ENCODE data around the gene RALGAPB.

The RALGAPB gene

DNA sequence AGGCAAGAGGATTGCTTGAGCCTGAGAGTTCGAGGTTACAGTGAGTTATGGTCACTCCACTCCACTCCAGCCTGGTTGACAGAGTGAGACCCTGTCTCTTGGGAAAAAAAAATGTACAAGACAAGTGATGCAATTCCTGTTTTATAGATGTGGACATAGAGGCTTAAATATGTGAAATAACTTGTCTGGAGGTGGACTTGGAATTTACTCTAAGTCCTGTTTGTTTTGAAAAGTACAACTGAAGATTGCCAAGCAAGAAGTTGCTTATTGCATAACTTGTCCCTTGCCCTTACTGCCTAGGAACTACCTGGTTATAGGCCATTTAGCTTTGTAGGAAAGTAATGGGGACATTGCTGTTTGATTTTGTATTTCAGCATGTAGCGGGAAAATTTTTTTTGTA, 82.3 kb downstream of the RALGAPB start:
- no peaks in the 10 kb centered on the region for H3K27me3 ChIP-seq (replicated peaks; ENCODE audit: control insufficient read depth, insufficient read depth, low read length)
- H3K9me3 ChIP-seq (ENCODE audit: control insufficient read depth, low read length), result no peaks in the 10 kb centered on the region
- H3K4me3 ChIP-seq (ENCODE audit: low read length), result no peak overlapping the region
- no peak for DNase-seq (ENCODE audit: low read depth)
- H3K4me1 ChIP-seq (ENCODE audit: control insufficient read depth, insufficient read depth, low read length), result peaks cover 11% of the 10 kb centered on the region
- H3K36me3 ChIP-seq (ENCODE audit: control insufficient read depth, insufficient read depth, low read length, severe bottlenecking), result peaks cover 89% of the 10 kb centered on the region
- H3K9ac ChIP-seq (ENCODE audit: low read length), result no peak overlapping the region

DNA sequence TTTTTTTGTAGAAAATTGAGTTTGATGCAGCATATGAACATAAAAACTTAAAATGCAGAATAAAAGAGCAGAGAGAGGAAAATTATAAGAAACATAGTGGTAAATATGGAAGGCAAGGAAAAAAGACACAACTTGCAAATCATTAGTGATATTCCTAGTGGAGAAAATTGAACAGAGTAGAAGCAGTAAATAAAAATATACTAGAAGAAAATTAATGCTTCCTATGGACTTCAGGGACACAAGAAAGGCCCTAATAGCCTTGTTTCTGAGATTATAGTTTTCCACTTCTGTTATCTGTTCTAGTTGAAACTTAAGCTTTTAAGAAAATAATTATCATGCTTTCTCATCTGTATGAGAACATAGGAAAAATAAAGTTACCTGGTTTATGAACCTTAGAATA, 82.8 kb downstream of the RALGAPB start:
- no peak for DNase-seq (ENCODE audit: low read depth)
- Histone ChIP-seq H3K27me3 (replicated peaks; ENCODE audit: control insufficient read depth, insufficient read depth, low read length) (no peaks in the 10 kb centered on the region), H3K4me3 (ENCODE audit: low read length) (no peak overlapping the region), H3K9ac (ENCODE audit: low read length) (no peak overlapping the region), H3K9me3 (ENCODE audit: control insufficient read depth, low read length) (no peaks in the 10 kb centered on the region), H3K4me1 (ENCODE audit: control insufficient read depth, insufficient read depth, low read length) (peaks cover 11% of the 10 kb centered on the region), H3K36me3 (ENCODE audit: control insufficient read depth, insufficient read depth, low read length, severe bottlenecking) (peaks cover 93% of the 10 kb centered on the region)

DNA sequence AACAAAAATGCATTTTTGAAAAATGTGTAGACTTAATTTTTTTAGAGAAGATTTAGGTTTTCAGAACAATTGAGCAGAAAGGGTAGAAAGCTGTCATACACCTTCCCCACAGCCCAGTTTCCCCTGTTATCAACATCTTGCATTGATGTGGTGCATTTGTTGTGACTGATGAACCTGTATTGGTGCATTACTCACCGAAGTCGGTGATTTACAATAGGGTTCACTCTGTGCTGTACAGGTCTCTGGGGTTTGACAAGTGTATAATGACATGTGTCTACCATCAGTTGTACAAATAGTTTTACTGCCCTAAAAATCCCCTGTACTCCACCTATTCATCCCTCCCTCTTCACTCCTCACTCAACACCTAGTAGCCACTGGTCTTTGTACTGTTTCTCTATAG, 84.5 kb downstream of the RALGAPB start:
- peaks cover 78% of the 10 kb centered on the region for H3K36me3 ChIP-seq (ENCODE audit: control insufficient read depth, insufficient read depth, low read length, severe bottlenecking)
- no peaks in the 10 kb centered on the region for H3K9me3 ChIP-seq (ENCODE audit: control insufficient read depth, low read length)
- no peaks in the 10 kb centered on the region for H3K27me3 ChIP-seq (replicated peaks; ENCODE audit: control insufficient read depth, insufficient read depth, low read length)
- no peak for DNase-seq (ENCODE audit: low read depth)
- H3K4me1 ChIP-seq (ENCODE audit: control insufficient read depth, insufficient read depth, low read length), result peaks cover 11% of the 10 kb centered on the region
- H3K9ac ChIP-seq (ENCODE audit: low read length), result no peak overlapping the region
- H3K4me3 ChIP-seq (ENCODE audit: low read length), result no peak overlapping the region

DNA sequence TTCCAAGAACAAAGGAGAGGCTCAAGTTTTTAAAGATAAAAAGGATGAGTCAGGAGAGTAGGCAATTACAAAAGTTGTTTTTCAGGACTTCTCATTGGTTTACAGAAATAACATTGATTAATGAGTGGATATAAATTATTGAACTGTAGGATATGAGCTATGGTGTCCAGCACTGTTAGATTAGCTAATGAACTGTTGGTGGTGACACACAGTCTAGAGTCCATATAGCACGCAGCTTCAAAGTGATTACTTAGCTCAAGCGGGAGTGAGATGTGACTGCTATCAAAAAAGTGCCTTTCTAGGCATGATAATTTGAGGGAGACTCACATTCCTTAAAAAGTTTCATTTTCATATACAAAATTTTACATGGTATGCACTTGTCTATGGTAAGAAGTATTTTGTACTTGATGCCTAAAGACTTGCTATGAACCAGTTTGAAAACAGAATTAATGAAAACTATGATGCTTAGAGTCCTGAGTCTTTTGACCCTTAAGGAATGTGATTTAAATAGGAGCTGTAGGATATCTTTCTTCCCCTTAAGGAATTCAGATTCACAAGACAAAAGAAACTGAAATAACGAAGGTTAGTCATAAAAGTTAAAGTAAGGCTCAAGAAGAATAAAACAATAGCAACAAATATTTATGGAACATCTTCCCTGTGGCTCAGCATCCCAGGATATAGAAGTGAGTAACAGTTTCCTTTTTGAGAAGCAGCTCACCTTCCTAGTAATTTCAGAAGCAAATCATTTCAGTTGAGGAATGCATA, 86.1 kb downstream of the RALGAPB start:
- peaks cover 75% of the 10 kb centered on the region for H3K36me3 ChIP-seq (ENCODE audit: control insufficient read depth, insufficient read depth, low read length, severe bottlenecking)
- no peaks in the 10 kb centered on the region for H3K9me3 ChIP-seq (ENCODE audit: control insufficient read depth, low read length)
- no peak overlapping the region for H3K4me3 ChIP-seq (ENCODE audit: low read length)
- no peaks in the 10 kb centered on the region for H3K27me3 ChIP-seq (replicated peaks; ENCODE audit: control insufficient read depth, insufficient read depth, low read length)
- H3K9ac ChIP-seq (ENCODE audit: low read length), result no peak overlapping the region
- H3K4me1 ChIP-seq (ENCODE audit: control insufficient read depth, insufficient read depth, low read length), result peaks cover 11% of the 10 kb centered on the region
- no peak for DNase-seq (ENCODE audit: low read depth)

- H3K36me3 ChIP-seq (ENCODE audit: control insufficient read depth, insufficient read depth, low read length, severe bottlenecking), result peaks cover 65% of the 10 kb centered on the region
- no peak overlapping the region for H3K9ac ChIP-seq (ENCODE audit: low read length)
- H3K9me3 ChIP-seq (ENCODE audit: control insufficient read depth, low read length), result no peaks in the 10 kb centered on the region
- H3K27me3 ChIP-seq (replicated peaks; ENCODE audit: control insufficient read depth, insufficient read depth, low read length), result no peaks in the 10 kb centered on the region
- H3K4me3 ChIP-seq (ENCODE audit: low read length), result no peak overlapping the region
- H3K4me1 ChIP-seq (ENCODE audit: control insufficient read depth, insufficient read depth, low read length), result peaks cover 4% of the 10 kb centered on the region
- DNase-seq (ENCODE audit: low read depth), result peak; percentile 42
Observed at GRCh38 chr20:38559764-38560163, 87.1 kb downstream of the RALGAPB start.

DNA sequence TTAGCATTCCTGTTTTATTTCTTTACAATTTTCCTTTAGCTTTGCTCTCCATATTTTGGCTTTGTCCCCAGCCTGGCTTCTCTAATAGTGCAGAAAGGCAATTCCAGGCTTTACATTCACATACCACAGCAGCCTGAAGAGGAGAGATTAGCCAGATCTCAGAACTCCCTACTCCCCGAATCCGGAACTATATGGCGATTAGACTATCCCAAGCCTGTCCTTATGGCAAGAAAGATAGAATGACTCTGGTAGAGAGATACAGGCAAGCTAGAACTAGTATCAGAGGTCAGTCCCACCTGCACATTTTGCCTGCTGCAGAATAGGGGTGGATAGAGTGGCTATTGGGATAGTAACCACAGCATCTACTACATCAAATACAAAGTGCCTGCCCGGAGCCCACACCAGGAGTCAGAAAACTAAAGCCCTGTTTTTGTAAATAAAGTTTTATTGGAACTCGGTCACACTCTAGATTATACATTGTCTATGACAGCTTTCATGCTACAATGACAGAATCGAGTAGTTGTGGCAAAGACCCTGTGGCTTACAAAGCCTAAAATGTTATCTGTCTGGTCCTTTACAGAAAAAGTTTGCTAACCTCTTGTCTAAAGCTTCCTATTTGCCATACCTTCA, 91.3 kb downstream of the RALGAPB start:
- no peaks in the 10 kb centered on the region for H3K27me3 ChIP-seq (replicated peaks; ENCODE audit: control insufficient read depth, insufficient read depth, low read length)
- DNase-seq (ENCODE audit: low read depth), result no peak
- H3K9ac ChIP-seq (ENCODE audit: low read length), result no peak overlapping the region
- no peak overlapping the region for H3K4me3 ChIP-seq (ENCODE audit: low read length)
- no peaks in the 10 kb centered on the region for H3K9me3 ChIP-seq (ENCODE audit: control insufficient read depth, low read length)
- H3K36me3 ChIP-seq (ENCODE audit: control insufficient read depth, insufficient read depth, low read length, severe bottlenecking), result peaks cover 57% of the 10 kb centered on the region
- H3K4me1 ChIP-seq (ENCODE audit: control insufficient read depth, insufficient read depth, low read length), result no peaks in the 10 kb centered on the region

GRCh38 chr20:38564680-38565079, 92.0 kb downstream of the RALGAPB start:
- Histone ChIP-seq H3K4me3 (ENCODE audit: low read length) (no peak overlapping the region), H3K9ac (ENCODE audit: low read length) (no peak overlapping the region), H3K27me3 (replicated peaks; ENCODE audit: control insufficient read depth, insufficient read depth, low read length) (no peaks in the 10 kb centered on the region), H3K36me3 (ENCODE audit: control insufficient read depth, insufficient read depth, low read length, severe bottlenecking) (peaks cover 57% of the 10 kb centered on the region), H3K9me3 (ENCODE audit: control insufficient read depth, low read length) (no peaks in the 10 kb centered on the region), H3K4me1 (ENCODE audit: control insufficient read depth, insufficient read depth, low read length) (no peaks in the 10 kb centered on the region)
- no peak for DNase-seq (ENCODE audit: low read depth)

- H3K27me3 ChIP-seq (replicated peaks; ENCODE audit: control insufficient read depth, insufficient read depth, low read length), result no peaks in the 10 kb centered on the region
- H3K9me3 ChIP-seq (ENCODE audit: control insufficient read depth, low read length), result no peaks in the 10 kb centered on the region
- H3K4me3 ChIP-seq (ENCODE audit: low read length), result no peak overlapping the region
- H3K9ac ChIP-seq (ENCODE audit: low read length), result no peak overlapping the region
- peaks cover 61% of the 10 kb centered on the region for H3K36me3 ChIP-seq (ENCODE audit: control insufficient read depth, insufficient read depth, low read length, severe bottlenecking)
- no peaks in the 10 kb centered on the region for H3K4me1 ChIP-seq (ENCODE audit: control insufficient read depth, insufficient read depth, low read length)
- DNase-seq (ENCODE audit: low read depth), result no peak
Observed at GRCh38 chr20:38566036-38566598, 93.5 kb downstream of the RALGAPB start.

- no peak for DNase-seq (ENCODE audit: low read depth)
- Histone ChIP-seq H3K27me3 (replicated peaks; ENCODE audit: control insufficient read depth, insufficient read depth, low read length) (no peaks in the 10 kb centered on the region), H3K4me1 (ENCODE audit: control insufficient read depth, insufficient read depth, low read length) (peaks cover 5% of the 10 kb centered on the region), H3K4me3 (ENCODE audit: low read length) (no peak overlapping the region), H3K36me3 (ENCODE audit: control insufficient read depth, insufficient read depth, low read length, severe bottlenecking) (peaks cover 73% of the 10 kb centered on the region), H3K9ac (ENCODE audit: low read length) (no peak overlapping the region), H3K9me3 (ENCODE audit: control insufficient read depth, low read length) (no peaks in the 10 kb centered on the region)
Observed at GRCh38 chr20:38569747-38570525, 97.3 kb downstream of the RALGAPB start.

DNA sequence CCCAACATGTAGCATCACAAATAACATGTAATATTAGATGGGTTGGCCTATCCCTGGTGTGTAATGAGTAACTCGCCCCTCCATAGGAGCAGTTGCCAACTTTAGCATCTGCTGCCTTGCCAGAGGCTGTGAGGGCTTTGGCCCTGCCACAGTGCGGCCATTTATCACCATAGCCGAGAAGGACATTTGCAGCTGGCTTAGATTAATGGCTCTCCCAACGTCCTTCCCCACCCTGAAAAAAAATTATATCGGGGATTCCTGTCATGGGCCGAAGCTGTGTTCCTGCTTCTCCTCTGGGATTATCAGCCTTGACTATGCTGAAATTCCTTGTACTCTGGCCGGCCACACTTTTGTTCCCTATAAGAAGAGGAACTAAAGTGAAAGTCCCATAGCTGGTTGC, 100.8 kb downstream of the RALGAPB start:
- DNase-seq (ENCODE audit: low read depth), result no peak
- Histone ChIP-seq H3K36me3 (ENCODE audit: control insufficient read depth, insufficient read depth, low read length, severe bottlenecking) (peaks cover 78% of the 10 kb centered on the region), H3K9ac (ENCODE audit: low read length) (no peak overlapping the region), H3K9me3 (ENCODE audit: control insufficient read depth, low read length) (no peaks in the 10 kb centered on the region), H3K27me3 (replicated peaks; ENCODE audit: control insufficient read depth, insufficient read depth, low read length) (no peaks in the 10 kb centered on the region), H3K4me3 (ENCODE audit: low read length) (peak overlapping the region; percentile 1), H3K4me1 (ENCODE audit: control insufficient read depth, insufficient read depth, low read length) (peaks cover 5% of the 10 kb centered on the region)
